ENCODE measurements around the gene VSIR.

- TF ChIP-seq EP300 (IDR thresholded peaks at IDR 0.05) (no peak), CTCF (IDR thresholded peaks at IDR 0.05) (no peak), POLR2A (IDR thresholded peaks at IDR 0.05) (no peak), POLR2AphosphoS5 (IDR thresholded peaks at IDR 0.05) (no peak)
These were observed 32.7 kb upstream of the VSIR start for GRCh38 chr10:71805776-71806703.
